ENCODE data around the gene PHF19. TPM values are rescaled to one million over a fixed set of nuclear protein-coding genes. Genes with fewer than 3 reads are reported as not detected.

The PHF19 gene
- total RNA-seq, 1 experiment from 2014 or later = 39.0 TPM

- H3K27ac Mint-ChIP-seq = no peak overlapping the region
- H3K9me3 Mint-ChIP-seq = peaks cover 11% of the 10 kb centered on the region
- ChIA-PET CTCF (interaction anchor here (1.2 to 2.3 kb wide), 2 partner anchors 45 to 67 kb away, joined by 3 to 7 read pairs; no protein-coding TSS in a partner anchor), POLR2A (interaction anchor here (0.6 to 1.0 kb wide), 2 partner anchors 15 to 88 kb away, joined by 3 to 5 read pairs; no protein-coding TSS in a partner anchor)
- H3K27me3 Mint-ChIP-seq (ENCODE audit: low read depth) = no peaks in the 10 kb centered on the region; the same call in 1 of the 2 replicates
- peak; percentile 23; the same call in 1 of the 2 replicates for ATAC-seq
- peaks cover 5% of the 10 kb centered on the region for H3K36me3 Mint-ChIP-seq
- DNase-seq (ENCODE audit: low spot score) = peak; percentile 56
- H3K4me3 Mint-ChIP-seq = no peak overlapping the region
- peaks cover 32% of the 10 kb centered on the region for H3K4me1 Mint-ChIP-seq
- TF ChIP-seq ARID4B (CRISPR knock-in tag; IDR thresholded peaks at IDR 0.05; ENCODE audit: borderline replicate concordance) (0 out of 2 replicates have a peak, but pooled peaks have one; percentile 47), GTF2I (CRISPR knock-in tag; conservative IDR thresholded peaks at IDR 0.05) (0 out of 2 replicates have a peak, but pooled peaks have one; percentile 38), TEAD4 (CRISPR knock-in tag; IDR thresholded peaks at IDR 0.05) (no peak; the same call in 1 of the 2 replicates), SMAD4 (CRISPR knock-in tag; IDR thresholded peaks at IDR 0.05) (no peak), SMAD3 (CRISPR knock-in tag; IDR thresholded peaks at IDR 0.05; ENCODE audit: borderline replicate concordance) (no peak)
- TF ChIP-seq, protein P1, sequence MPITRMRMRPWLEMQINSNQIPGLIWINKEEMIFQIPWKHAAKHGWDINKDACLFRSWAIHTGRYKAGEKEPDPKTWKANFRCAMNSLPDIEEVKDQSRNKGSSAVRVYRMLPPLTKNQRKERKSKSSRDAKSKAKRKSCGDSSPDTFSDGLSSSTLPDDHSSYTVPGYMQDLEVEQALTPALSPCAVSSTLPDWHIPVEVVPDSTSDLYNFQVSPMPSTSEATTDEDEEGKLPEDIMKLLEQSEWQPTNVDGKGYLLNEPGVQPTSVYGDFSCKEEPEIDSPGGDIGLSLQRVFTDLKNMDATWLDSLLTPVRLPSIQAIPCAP (CRISPR knock-in tag; IDR thresholded peaks at IDR 0.05) = peak; percentile 49; the same call in 1 of the 2 replicates
- TF ChIP-seq, protein P2, sequence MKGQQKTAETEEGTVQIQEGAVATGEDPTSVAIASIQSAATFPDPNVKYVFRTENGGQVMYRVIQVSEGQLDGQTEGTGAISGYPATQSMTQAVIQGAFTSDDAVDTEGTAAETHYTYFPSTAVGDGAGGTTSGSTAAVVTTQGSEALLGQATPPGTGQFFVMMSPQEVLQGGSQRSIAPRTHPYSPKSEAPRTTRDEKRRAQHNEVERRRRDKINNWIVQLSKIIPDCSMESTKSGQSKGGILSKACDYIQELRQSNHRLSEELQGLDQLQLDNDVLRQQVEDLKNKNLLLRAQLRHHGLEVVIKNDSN (CRISPR knock-in tag; IDR thresholded peaks at IDR 0.05) = peak; percentile 27; the same call in 1 of the 2 replicates
- TF ChIP-seq, protein P3, sequence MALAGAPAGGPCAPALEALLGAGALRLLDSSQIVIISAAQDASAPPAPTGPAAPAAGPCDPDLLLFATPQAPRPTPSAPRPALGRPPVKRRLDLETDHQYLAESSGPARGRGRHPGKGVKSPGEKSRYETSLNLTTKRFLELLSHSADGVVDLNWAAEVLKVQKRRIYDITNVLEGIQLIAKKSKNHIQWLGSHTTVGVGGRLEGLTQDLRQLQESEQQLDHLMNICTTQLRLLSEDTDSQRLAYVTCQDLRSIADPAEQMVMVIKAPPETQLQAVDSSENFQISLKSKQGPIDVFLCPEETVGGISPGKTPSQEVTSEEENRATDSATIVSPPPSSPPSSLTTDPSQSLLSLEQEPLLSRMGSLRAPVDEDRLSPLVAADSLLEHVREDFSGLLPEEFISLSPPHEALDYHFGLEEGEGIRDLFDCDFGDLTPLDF (CRISPR knock-in tag; IDR thresholded peaks at IDR 0.05) = peak; percentile 55; the same call in 1 of the 2 replicates
Observed at GRCh38 chr9:120913647-120914264, 36.8 kb upstream of the PHF19 start.

- Mint-ChIP-seq H3K27ac (no peak overlapping the region), H3K4me3 (no peak overlapping the region), H3K9me3 (peaks cover 11% of the 10 kb centered on the region), H3K27me3 (ENCODE audit: low read depth) (no peaks in the 10 kb centered on the region; the same call in 1 of the 2 replicates), H3K36me3 (peaks cover 5% of the 10 kb centered on the region), H3K4me1 (peaks cover 32% of the 10 kb centered on the region)
- TF ChIP-seq MYBL2 (CRISPR knock-in tag; IDR thresholded peaks at IDR 0.05) (no peak), AFF4 (CRISPR knock-in tag; IDR thresholded peaks at IDR 0.05; ENCODE audit: borderline replicate concordance) (no peak), NFE2L1 (CRISPR knock-in tag; IDR thresholded peaks at IDR 0.05) (no peak), ZNF671 (CRISPR knock-in tag; IDR thresholded peaks at IDR 0.05) (no peak), AR (CRISPR knock-in tag; IDR thresholded peaks at IDR 0.05) (no peak), CREB1 (CRISPR knock-in tag; IDR thresholded peaks at IDR 0.05) (no peak)
- POLR2A ChIA-PET = interaction anchor here (0.6 to 1.0 kb wide), 2 partner anchors 16 to 87 kb away, joined by 3 to 5 read pairs; no protein-coding TSS in a partner anchor
- no peak for DNase-seq (ENCODE audit: low spot score)
- CTCF ChIA-PET = interaction anchor here (1.2 to 2.3 kb wide), 2 partner anchors 44 to 68 kb away, joined by 3 to 7 read pairs; no protein-coding TSS in a partner anchor
- ATAC-seq = no peak
Observed at GRCh38 chr9:120912958-120913646, 36.1 kb upstream of the PHF19 start.
